Glutamatergic neuron (in vitro differentiated cells): ENCODE results near the gene ADGRL3. TPM values are rescaled to one million over a fixed set of nuclear protein-coding genes. Genes with fewer than 3 reads are reported as not detected.

Source experiments
- DNase-seq: peaks from one replicate; pipeline ENCODE4 v3.0.0; 2022
- H3K27ac Mint-ChIP-seq: one replicate; pipeline ENCODE4 v1.8.0; 2020; ENCODE audit warnings: mild to moderate bottlenecking, mixed read lengths, inconsistent platforms; ENCODE audit not compliant: unreplicated experiment
- H3K27me3 Mint-ChIP-seq: one replicate; pipeline ENCODE4 v1.8.0; 2020; ENCODE audit warnings: mild to moderate bottlenecking, moderate library complexity, mixed read lengths, inconsistent platforms; ENCODE audit not compliant: unreplicated experiment
- H3K36me3 Mint-ChIP-seq: one replicate; pipeline ENCODE4 v1.8.0; 2020; ENCODE audit warnings: mild to moderate bottlenecking, mixed read lengths, inconsistent platforms; ENCODE audit not compliant: unreplicated experiment
- H3K4me1 Mint-ChIP-seq: one replicate; pipeline ENCODE4 v1.8.0; 2020; ENCODE audit warnings: mild to moderate bottlenecking, low read depth, mixed read lengths, inconsistent platforms; ENCODE audit not compliant: unreplicated experiment
- H3K4me3 Mint-ChIP-seq: one replicate; pipeline ENCODE4 v1.8.0; 2020; ENCODE audit warnings: mild to moderate bottlenecking, mixed read lengths, inconsistent platforms; ENCODE audit not compliant: unreplicated experiment
- H3K9me3 Mint-ChIP-seq: one replicate; pipeline ENCODE4 v1.8.0; 2020; ENCODE audit warnings: mild to moderate bottlenecking, moderate library complexity, mixed read lengths, inconsistent platforms; ENCODE audit not compliant: unreplicated experiment
- total RNA-seq: library from RNA; stranded (reverse); fragmentation: NEBNext Ultra II Directional; extraction: Animal tissue kit (Norgen Biotek cat#: 25700); gene quantifications from one replicate; pipeline ENCODE4 v1.2.1, GENCODE V29; 2021; ENCODE audit not compliant: unreplicated experiment
- TF ChIP-seq, protein P1 (sequence below): fragments of 200-600 bp; sonication (generic); IDR thresholded peaks from one replicate; pipeline ENCODE4 v1.5.0; 2021; ENCODE audit not compliant: partially characterized antibody, unreplicated experiment

ADGRL3 gene
- total RNA-seq, 1 donor from 2014 or later = 193 TPM

DNA sequence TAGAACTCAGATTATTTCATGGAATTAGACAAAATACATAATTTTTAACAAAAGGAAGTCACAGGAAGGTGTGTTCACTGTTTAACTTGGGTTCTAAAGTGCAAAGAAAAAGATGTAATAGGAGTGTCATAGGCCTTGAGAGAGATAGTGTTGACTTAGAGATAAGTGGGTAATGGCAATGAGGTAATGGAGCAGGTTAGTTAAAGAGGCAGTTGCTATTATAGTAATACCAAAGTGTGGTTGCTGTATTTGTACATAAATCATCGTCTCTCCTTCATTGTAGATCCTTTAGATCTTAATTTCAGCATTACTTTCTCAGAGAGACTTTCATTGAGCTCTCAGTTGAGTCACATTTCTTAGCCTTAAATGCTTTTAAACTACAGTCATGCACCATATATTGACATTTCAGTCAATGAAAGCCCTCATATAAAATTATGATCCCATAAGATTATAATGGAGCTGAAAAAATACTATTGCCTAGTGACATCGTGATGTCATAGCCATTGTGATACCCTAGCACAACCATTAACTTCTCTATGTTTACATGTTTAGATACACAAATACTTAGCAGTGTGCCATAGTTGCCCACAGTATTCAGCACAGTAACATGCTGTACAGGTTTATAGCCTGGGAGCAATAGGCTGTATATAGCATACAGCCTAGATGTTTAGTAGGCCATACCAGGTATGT, 245.4 kb downstream of the ADGRL3 start:
- TF ChIP-seq, protein P1, sequence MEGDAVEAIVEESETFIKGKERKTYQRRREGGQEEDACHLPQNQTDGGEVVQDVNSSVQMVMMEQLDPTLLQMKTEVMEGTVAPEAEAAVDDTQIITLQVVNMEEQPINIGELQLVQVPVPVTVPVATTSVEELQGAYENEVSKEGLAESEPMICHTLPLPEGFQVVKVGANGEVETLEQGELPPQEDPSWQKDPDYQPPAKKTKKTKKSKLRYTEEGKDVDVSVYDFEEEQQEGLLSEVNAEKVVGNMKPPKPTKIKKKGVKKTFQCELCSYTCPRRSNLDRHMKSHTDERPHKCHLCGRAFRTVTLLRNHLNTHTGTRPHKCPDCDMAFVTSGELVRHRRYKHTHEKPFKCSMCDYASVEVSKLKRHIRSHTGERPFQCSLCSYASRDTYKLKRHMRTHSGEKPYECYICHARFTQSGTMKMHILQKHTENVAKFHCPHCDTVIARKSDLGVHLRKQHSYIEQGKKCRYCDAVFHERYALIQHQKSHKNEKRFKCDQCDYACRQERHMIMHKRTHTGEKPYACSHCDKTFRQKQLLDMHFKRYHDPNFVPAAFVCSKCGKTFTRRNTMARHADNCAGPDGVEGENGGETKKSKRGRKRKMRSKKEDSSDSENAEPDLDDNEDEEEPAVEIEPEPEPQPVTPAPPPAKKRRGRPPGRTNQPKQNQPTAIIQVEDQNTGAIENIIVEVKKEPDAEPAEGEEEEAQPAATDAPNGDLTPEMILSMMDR = no peak
- H3K27me3 Mint-ChIP-seq = peaks cover 2% of the 10 kb centered on the region
- DNase-seq = no peak
- no peak overlapping the region for H3K4me3 Mint-ChIP-seq
- peaks cover 20% of the 10 kb centered on the region for H3K4me1 Mint-ChIP-seq
- H3K27ac Mint-ChIP-seq = no peak overlapping the region
- H3K36me3 Mint-ChIP-seq = no peaks in the 10 kb centered on the region
- H3K9me3 Mint-ChIP-seq = peaks cover 5% of the 10 kb centered on the region

DNA sequence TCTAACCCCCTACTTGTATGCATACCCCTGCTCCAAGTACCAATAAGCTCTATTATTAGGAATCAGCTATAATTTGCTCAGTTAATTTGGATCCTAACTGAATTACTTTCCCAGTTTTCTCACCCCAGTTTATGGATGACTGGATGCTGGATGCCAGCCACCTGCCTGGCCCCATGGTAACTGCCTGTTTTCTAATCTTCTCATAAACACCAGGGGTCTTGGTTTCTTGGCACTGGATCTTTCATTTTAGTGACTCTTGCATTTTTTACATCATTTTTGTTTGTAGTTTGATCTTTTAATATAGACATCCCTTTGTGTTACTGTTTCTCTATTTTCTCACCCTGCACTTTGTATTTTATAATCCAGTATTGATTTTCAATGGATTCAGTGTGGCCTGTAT, 246.8 kb downstream of the ADGRL3 start:
- Mint-ChIP-seq H3K36me3 (no peaks in the 10 kb centered on the region), H3K4me1 (peaks cover 22% of the 10 kb centered on the region), H3K9me3 (peaks cover 7% of the 10 kb centered on the region), H3K27me3 (peaks cover under 1% of the 10 kb centered on the region), H3K27ac (no peak overlapping the region), H3K4me3 (no peak overlapping the region)
- DNase-seq = no peak
- TF ChIP-seq, protein P1 = no peak

DNA sequence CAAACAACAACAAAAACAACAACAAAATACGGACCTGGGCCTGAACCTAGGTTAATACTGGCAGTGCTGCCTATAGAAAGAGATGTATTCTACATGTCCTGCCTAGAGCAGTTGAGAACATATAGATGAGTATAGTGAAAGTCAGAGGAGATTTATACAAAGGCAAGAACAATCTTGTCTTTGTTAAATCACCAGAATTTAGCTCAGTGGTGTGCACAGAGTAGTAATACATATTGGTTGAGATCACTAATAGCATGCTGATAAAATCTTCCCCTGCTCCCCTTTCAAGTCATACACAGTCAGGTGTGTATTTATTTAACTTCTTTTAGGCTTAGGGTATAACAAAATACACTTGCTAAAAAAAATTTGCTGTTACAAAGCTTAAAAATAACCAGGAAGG, 247.8 kb downstream of the ADGRL3 start:
- Mint-ChIP-seq H3K4me1 (peaks cover 26% of the 10 kb centered on the region), H3K27me3 (peaks cover 7% of the 10 kb centered on the region), H3K9me3 (peaks cover 14% of the 10 kb centered on the region), H3K36me3 (no peaks in the 10 kb centered on the region), H3K27ac (no peak overlapping the region), H3K4me3 (no peak overlapping the region)
- TF ChIP-seq, protein P1 = no peak
- DNase-seq = no peak

DNA sequence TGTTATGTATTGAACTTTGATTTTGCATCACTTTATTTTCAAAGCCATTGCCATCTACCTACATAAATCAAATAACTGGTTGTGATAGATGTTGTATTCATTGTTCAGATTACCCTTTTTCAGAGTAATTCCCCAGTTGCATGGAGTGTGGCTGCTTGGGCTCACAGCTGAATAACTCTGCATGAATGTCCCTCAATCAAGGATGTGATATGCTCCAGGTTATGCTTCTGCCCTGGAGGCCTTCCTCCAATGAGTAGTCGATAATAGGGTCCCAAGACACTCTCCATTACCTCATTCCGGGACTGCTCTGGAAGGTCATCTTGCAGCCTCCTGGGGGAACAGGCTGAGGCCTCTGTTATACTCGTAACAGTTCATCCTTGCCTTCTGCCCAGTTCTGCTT, 251.8 kb downstream of the ADGRL3 start:
- Mint-ChIP-seq H3K4me1 (peaks cover 43% of the 10 kb centered on the region), H3K36me3 (no peaks in the 10 kb centered on the region)
- peak; percentile 71 for DNase-seq

DNA sequence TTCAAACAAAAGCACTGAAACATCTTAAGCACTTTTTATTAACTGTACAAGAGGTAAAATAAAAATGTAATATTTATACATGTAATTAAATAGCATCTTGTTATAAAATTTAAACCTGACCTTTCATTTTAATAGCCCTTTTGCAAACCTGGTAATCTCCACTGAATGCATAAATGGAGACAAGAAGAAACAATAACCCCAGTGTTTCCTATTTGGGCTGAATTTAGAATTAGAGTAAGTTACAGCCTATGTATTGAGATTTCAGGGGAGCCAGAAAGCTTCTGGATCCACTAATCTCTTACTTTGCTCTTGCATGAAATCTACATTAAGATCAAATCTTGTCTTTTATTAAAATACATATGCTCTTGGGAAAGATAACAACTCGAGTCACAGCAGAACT, 261.8 kb downstream of the ADGRL3 start:
- H3K4me3 Mint-ChIP-seq = no peak overlapping the region
- H3K9me3 Mint-ChIP-seq = peaks cover 5% of the 10 kb centered on the region
- peaks cover 19% of the 10 kb centered on the region for H3K4me1 Mint-ChIP-seq
- TF ChIP-seq, protein P1 = no peak
- no peak overlapping the region for H3K27ac Mint-ChIP-seq
- no peaks in the 10 kb centered on the region for H3K36me3 Mint-ChIP-seq
- no peak for DNase-seq
- peaks cover 4% of the 10 kb centered on the region for H3K27me3 Mint-ChIP-seq

More for the DNA sequence above, 251.8 kb downstream of the ADGRL3 start:
- TF ChIP-seq, protein P1 = no peak
- peaks cover 7% of the 10 kb centered on the region for H3K27me3 Mint-ChIP-seq
- peak overlapping the region; percentile 94 for H3K27ac Mint-ChIP-seq
- peak overlapping the region; percentile 63 for H3K4me3 Mint-ChIP-seq
- H3K9me3 Mint-ChIP-seq = peaks cover 15% of the 10 kb centered on the region
